NCI-H774 (cell line): ENCODE data around the gene CLCN1.
"Not testable (repeated sequence)": the region's sequence is repeated elsewhere in the genome, so short reads cannot be mapped to it uniquely, and the experiment has no call there.

Experiments
- DNase-seq: peaks from one replicate; lab custom pipeline; 2025; lab: John Stamatoyannopoulos, UW

CLCN1 gene

GRCh38 chr7:143315776-143316175 lies at the start of gene CLCN1:
TSS of gene CLCN1 (plus strand) at chr7:143316111. CDS start at chr7:143316213, 102 bp downstream.
- no peak for DNase-seq

GRCh38 chr7:143269251-143269650 lies 46.7 kb upstream of the CLCN1 start:
- DNase-seq, result no peak

- no peak for DNase-seq
These were observed 44.7 kb upstream of the CLCN1 start for GRCh38 chr7:143271240-143271639.

GRCh38 chr7:143272871-143273270 lies 43.0 kb upstream of the CLCN1 start:
- no peak for DNase-seq

GRCh38 chr7:143279186-143280098 lies 36.5 kb upstream of the CLCN1 start:
- DNase-seq, result no peak

GRCh38 chr7:143280160-143280559 lies 35.8 kb upstream of the CLCN1 start:
- no peak for DNase-seq

- DNase-seq, result no peak
These were observed 35.3 kb upstream of the CLCN1 start for GRCh38 chr7:143280566-143280965.

GRCh38 chr7:143281529-143281928 lies 34.4 kb upstream of the CLCN1 start:
- no peak for DNase-seq

GRCh38 chr7:143282124-143282523 lies 33.8 kb upstream of the CLCN1 start:
- no peak for DNase-seq

- DNase-seq, result no peak
These were observed 32.5 kb upstream of the CLCN1 start for GRCh38 chr7:143283381-143283780.

- peak; percentile 60 for DNase-seq
These were observed 31.1 kb upstream of the CLCN1 start, which contains the start of gene TMEM139 for GRCh38 chr7:143284591-143285469. TSS of gene TMEM139 (plus strand) at chr7:143284958. CDS start at chr7:143285958, 1,000 bp downstream.

- no peak for DNase-seq
These were observed 30.5 kb upstream of the CLCN1 start for GRCh38 chr7:143285470-143285778.

- no peak for DNase-seq
These were observed 29.9 kb upstream of the CLCN1 start for GRCh38 chr7:143285806-143286521.

GRCh38 chr7:143286522-143286890 lies 29.4 kb upstream of the CLCN1 start:
- DNase-seq, result no peak

- no peak for DNase-seq
These were observed 28.5 kb upstream of the CLCN1 start for GRCh38 chr7:143287339-143287934.

- peak; percentile 94 for DNase-seq
These were observed 27.7 kb upstream of the CLCN1 start, which contains the start of gene CASP2 for GRCh38 chr7:143287935-143288826. TSS of gene CASP2 (plus strand) at chr7:143288351. CDS start at chr7:143288456, 105 bp downstream.

- DNase-seq, result no peak
These were observed 27.1 kb upstream of the CLCN1 start for GRCh38 chr7:143288836-143289235.

GRCh38 chr7:143289421-143289820 lies 26.5 kb upstream of the CLCN1 start:
- no peak for DNase-seq

- not testable (repeated sequence) for DNase-seq
These were observed 26.0 kb upstream of the CLCN1 start for GRCh38 chr7:143289888-143290287.

- no peak for DNase-seq
These were observed 25.6 kb upstream of the CLCN1 start for GRCh38 chr7:143290293-143290692.

- DNase-seq, result no peak
These were observed 23.0 kb upstream of the CLCN1 start for GRCh38 chr7:143292876-143293275.
